GM12874 (cell line): ENCODE results near the gene ARHGAP42.

Experiments used
- CTCF ChIP-seq: IDR thresholded peaks from 2 replicates; pipeline ENCODE4 v1.5.1; 2011; ENCODE audit warnings: low read depth, mild to moderate bottlenecking, control low read depth, low read length, moderate library complexity; ENCODE audit not compliant: insufficient read depth

ARHGAP42 gene

GRCh38 chr11:100830274-100830673, 143.2 kb downstream of the ARHGAP42 start:
- no peak for TF ChIP-seq CTCF

- no peak for TF ChIP-seq CTCF
These were observed 144.1 kb downstream of the ARHGAP42 start for GRCh38 chr11:100830978-100831732.

- TF ChIP-seq CTCF = no peak
These were observed 144.9 kb downstream of the ARHGAP42 start for GRCh38 chr11:100831929-100832494.

- TF ChIP-seq CTCF = no peak
These were observed 145.7 kb downstream of the ARHGAP42 start for GRCh38 chr11:100832829-100833228.

- no peak for TF ChIP-seq CTCF
These were observed 146.2 kb downstream of the ARHGAP42 start for GRCh38 chr11:100833276-100833675.

GRCh38 chr11:100835854-100836253, 148.8 kb downstream of the ARHGAP42 start:
- TF ChIP-seq CTCF = no peak

GRCh38 chr11:100837311-100837710, 150.2 kb downstream of the ARHGAP42 start:
- TF ChIP-seq CTCF = no peak
